HepG2 (cell line): Measurements from ENCODE around the gene PEBP1. TPM values are rescaled to one million over a fixed set of nuclear protein-coding genes. Genes with fewer than 3 reads are reported as not detected.

Source experiments
- ATF5 ChIP-seq: sonication (generic); formaldehyde crosslinking; IDR thresholded peaks from 2 replicates; pipeline ENCODE4 v1.4.0; 2020; ENCODE audit warnings: mild to moderate bottlenecking, low read depth, missing genetic modification reagents
- BORCS8-MEF2B ChIP-seq: sonication (generic); formaldehyde crosslinking; IDR thresholded peaks from 2 replicates; pipeline ENCODE4 v1.8.0; 2022; ENCODE audit warnings: mild to moderate bottlenecking, missing genetic modification reagents
- CEBPG ChIP-seq: IDR thresholded peaks from 2 replicates; pipeline ENCODE4 v1.6.1; 2016
- HCFC1 ChIP-seq: fragments of 150-350 bp; IDR thresholded peaks from 2 replicates; pipeline ENCODE4 v1.6.1; 2014; ENCODE audit warnings: low read depth, low read length
- PATZ1 ChIP-seq: sonication (generic); formaldehyde crosslinking; IDR thresholded peaks from 2 replicates; pipeline ENCODE4 v1.4.0; 2020; ENCODE audit warnings: missing genetic modification reagents
- SAP130 ChIP-seq: IDR thresholded peaks from 2 replicates; pipeline ENCODE4 v1.6.1; 2016; ENCODE audit warnings: low read depth
- U2AF1 ChIP-seq: fragments of 200-400 bp; formaldehyde crosslinking; optimal IDR thresholded peaks from 2 replicates; pipeline ENCODE3; 2017; ENCODE audit warnings: mild to moderate bottlenecking, low read depth, low read length
- ZBTB38 ChIP-seq: sonication (generic); formaldehyde crosslinking; IDR thresholded peaks from 2 replicates; pipeline ENCODE4 v1.5.1; 2020; ENCODE audit warnings: mild to moderate bottlenecking, missing genetic modification reagents
- ZBTB49 ChIP-seq: sonication (generic); formaldehyde crosslinking; IDR thresholded peaks from 2 replicates; pipeline ENCODE4 v1.4.0; 2020; ENCODE audit warnings: missing genetic modification reagents, borderline replicate concordance
- ZNF253 ChIP-seq: sonication (generic); formaldehyde crosslinking; IDR thresholded peaks from 2 replicates; pipeline ENCODE4 v1.8.0; 2022; ENCODE audit warnings: mild to moderate bottlenecking, missing genetic modification reagents, borderline replicate concordance
- ZNF460 ChIP-seq: sonication (generic); formaldehyde crosslinking; IDR thresholded peaks from 2 replicates; pipeline ENCODE4 v1.5.1; 2020; ENCODE audit warnings: missing genetic modification reagents, mild to moderate bottlenecking, borderline replicate concordance
- ZNF660 ChIP-seq: sonication (generic); formaldehyde crosslinking; IDR thresholded peaks from 2 replicates; pipeline ENCODE4 v1.5.1; 2020; ENCODE audit warnings: mild to moderate bottlenecking, low read depth, missing genetic modification reagents, borderline replicate concordance
- ZNF703 ChIP-seq: sonication (generic); formaldehyde crosslinking; IDR thresholded peaks from 2 replicates; pipeline ENCODE4 v1.5.1; 2020; ENCODE audit warnings: missing genetic modification reagents, mild to moderate bottlenecking, moderate library complexity, borderline replicate concordance
- polyA plus RNA-seq, 8 experiments: library from polyadenylated mRNA; depleted of rRNA in 3 of 8; stranded (reverse) in 7 of 8; unstranded in 1 of 8; fragments of >200 nt; fragmentation: Illumina TruSeq in 4 of 8; extraction: Trizol in 4 of 8; gene quantifications; 2 replicates each; pipeline versions ENCODE4 v1.2.1 to v1.2.3, GENCODE V29; 2011 to 2016; ENCODE audit warnings: low read depth in 4 of 8, missing spikeins in 1 of 8, mixed read lengths in 1 of 8; ENCODE audit not compliant: insufficient read depth in 1 of 8
- total RNA-seq, 5 experiments: library from RNA; depleted of rRNA; stranded (reverse); fragments of >200 nt; fragmentation: Illumina TruSeq; extraction: Trizol; gene quantifications; 2 replicates each; pipeline ENCODE4 v1.2.3, GENCODE V29; 2016; ENCODE audit warnings: low read depth in 1 of 5
- TF ChIP-seq, protein P1 (sequence below): sonication (generic); formaldehyde crosslinking; IDR thresholded peaks from 2 replicates; pipeline ENCODE4 v1.4.0; 2020; ENCODE audit warnings: low read depth, mild to moderate bottlenecking, missing genetic modification reagents

The PEBP1 gene
- total and polyA plus RNA-seq, 2 of the 13 experiments (the other 11 are each of a cell fraction or from before 2014, with no cell fraction given) = 538 to 1,505 TPM

DNA sequence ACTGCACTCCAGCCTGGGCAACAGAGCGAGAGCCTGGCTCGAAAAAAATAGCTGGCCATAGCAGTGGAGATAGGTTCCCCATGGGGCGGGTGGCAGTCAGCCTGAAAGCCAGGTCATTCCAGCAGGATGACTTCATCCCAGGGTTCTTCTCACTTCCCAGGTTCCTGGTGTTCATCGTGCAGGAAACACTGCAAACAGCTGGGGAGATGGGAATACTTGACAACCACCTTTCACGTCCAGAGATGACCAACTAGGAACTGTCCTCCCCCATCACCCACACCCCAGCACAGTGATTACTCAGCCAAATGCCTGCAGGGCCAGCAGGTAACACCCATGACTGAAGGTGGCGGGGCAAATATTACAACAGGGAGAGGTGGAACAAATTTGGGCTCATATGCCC is 33.9 kb upstream of the PEBP1 start (continued):
- no peak for TF ChIP-seq PATZ1 (CRISPR knock-in tag)
- TF ChIP-seq, protein P1, sequence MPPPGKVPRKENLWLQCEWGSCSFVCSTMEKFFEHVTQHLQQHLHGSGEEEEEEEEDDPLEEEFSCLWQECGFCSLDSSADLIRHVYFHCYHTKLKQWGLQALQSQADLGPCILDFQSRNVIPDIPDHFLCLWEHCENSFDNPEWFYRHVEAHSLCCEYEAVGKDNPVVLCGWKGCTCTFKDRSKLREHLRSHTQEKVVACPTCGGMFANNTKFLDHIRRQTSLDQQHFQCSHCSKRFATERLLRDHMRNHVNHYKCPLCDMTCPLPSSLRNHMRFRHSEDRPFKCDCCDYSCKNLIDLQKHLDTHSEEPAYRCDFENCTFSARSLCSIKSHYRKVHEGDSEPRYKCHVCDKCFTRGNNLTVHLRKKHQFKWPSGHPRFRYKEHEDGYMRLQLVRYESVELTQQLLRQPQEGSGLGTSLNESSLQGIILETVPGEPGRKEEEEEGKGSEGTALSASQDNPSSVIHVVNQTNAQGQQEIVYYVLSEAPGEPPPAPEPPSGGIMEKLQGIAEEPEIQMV = no peak
- TF ChIP-seq HCFC1 = no peak
- no peak for TF ChIP-seq U2AF1
- TF ChIP-seq ZBTB38 (CRISPR knock-in tag) = peak; percentile 43; the same call in 1 of the 2 replicates
- peak; percentile 53 for TF ChIP-seq SAP130 (CRISPR knock-in tag)
- no peak for TF ChIP-seq ZBTB49
- no peak for TF ChIP-seq ZNF660 (CRISPR knock-in tag)
- TF ChIP-seq ZNF253 (CRISPR knock-in tag) = no peak
- TF ChIP-seq CEBPG (CRISPR knock-in tag) = no peak
- no peak for TF ChIP-seq BORCS8-MEF2B (CRISPR knock-in tag)
- TF ChIP-seq ZNF703 (CRISPR knock-in tag) = no peak
- no peak for TF ChIP-seq ZNF460 (CRISPR knock-in tag)
- TF ChIP-seq ATF5 (CRISPR knock-in tag) = no peak
- TF ChIP-seq, all 625 proteins: peak for 3
